MCF 10A (cell line): ENCODE data around the gene TBX6. TPM values are rescaled to one million over a fixed set of nuclear protein-coding genes. Genes with fewer than 3 reads are reported as not detected.

Source experiments
- BruUV-seq: library from RNA; stranded (reverse); fragments of 400-500 nt; replicated peaks from 2 replicates; lab custom pipeline; 2021; lab: Mats Ljungman, UMichigan
- CTCF ChIA-PET: fragments of 300-600 bp; sonication (Branson Sonifier 250); formaldehyde crosslinking; extraction: SDS; loops from one replicate; lab custom pipeline; 2021; ENCODE audit warnings: antibody characterized with exemption, inconsistent platforms; lab: Yijun Ruan, JAX
- POLR2A ChIA-PET: fragments of 300-600, 350-650 bp; sonication (Branson Sonifier 250); formaldehyde crosslinking; extraction: SDS; loops from one replicate; lab custom pipeline; 2020; ENCODE audit warnings: antibody characterized with exemption, inconsistent platforms; lab: Yijun Ruan, JAX
- DNase-seq: peaks from one replicate; pipeline ENCODE4 v3.0.0-alpha.2; 2018; ENCODE audit not compliant: unreplicated experiment
- H3K27ac Mint-ChIP-seq: one replicate; pipeline ENCODE4 v1.8.0; 2022; ENCODE audit warnings: mild to moderate bottlenecking, low read depth, mixed read lengths; ENCODE audit not compliant: unreplicated experiment
- H3K27me3 Mint-ChIP-seq: one replicate; pipeline ENCODE4 v1.8.0; 2022; ENCODE audit warnings: mixed read lengths; ENCODE audit not compliant: insufficient read depth, unreplicated experiment
- H3K36me3 Mint-ChIP-seq: one replicate; pipeline ENCODE4 v1.8.0; 2022; ENCODE audit warnings: mild to moderate bottlenecking, moderate library complexity, mixed read lengths; ENCODE audit not compliant: insufficient read depth, unreplicated experiment
- H3K4me1 Mint-ChIP-seq: one replicate; pipeline ENCODE4 v1.8.0; 2022; ENCODE audit warnings: mixed read lengths; ENCODE audit not compliant: insufficient read depth, unreplicated experiment
- H3K4me3 Mint-ChIP-seq: one replicate; pipeline ENCODE4 v1.8.0; 2022; ENCODE audit warnings: mild to moderate bottlenecking, moderate library complexity, mixed read lengths; ENCODE audit not compliant: unreplicated experiment
- H3K9me3 Mint-ChIP-seq: one replicate; pipeline ENCODE4 v1.8.0; 2022; ENCODE audit warnings: mixed read lengths; ENCODE audit not compliant: unreplicated experiment
- CTCF ChIP-seq: fragments of 200-600 bp; IDR thresholded peaks from one replicate; pipeline ENCODE4 v1.8.0; 2022; ENCODE audit warnings: antibody characterized with exemption, mild to moderate bottlenecking; ENCODE audit not compliant: unreplicated experiment
- intact Hi-C: fragments of 100-400 bp; cut with micrococcal nuclease; formaldehyde crosslinking; loops from 2 replicates; pipeline ENCODE4 v1.14.1; 2022
- total RNA-seq: library from RNA; stranded (reverse); gene quantifications from 2 replicates; pipeline ENCODE4 v1.2.3, GENCODE V29; 2022

The TBX6 gene
- total RNA-seq, 1 experiment from 2014 or later, result 0.16 TPM

DNA sequence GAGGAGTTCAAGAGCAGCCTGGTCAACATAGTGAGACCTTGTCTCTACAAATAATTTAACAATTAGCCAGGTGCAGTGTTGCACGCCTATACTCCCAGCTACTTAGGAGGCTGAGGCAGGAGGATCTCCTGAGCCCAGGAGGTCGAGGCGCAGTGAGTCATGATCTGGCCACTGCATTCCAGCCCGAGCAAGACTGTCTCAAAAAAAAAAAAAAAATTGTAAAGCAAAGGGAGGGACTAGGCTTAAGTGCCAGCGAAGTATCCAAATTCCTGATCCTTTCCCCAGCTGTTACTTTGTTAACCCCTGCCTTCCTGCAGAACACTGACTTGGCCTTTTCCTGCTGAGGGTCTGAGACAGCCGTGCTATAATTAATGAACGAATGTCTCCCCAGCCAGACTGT, 18.9 kb upstream of the TBX6 start:
- intact Hi-C loops, result no loop called here
- Mint-ChIP-seq H3K27me3 (no peaks in the 10 kb centered on the region), H3K4me1 (peaks cover 7% of the 10 kb centered on the region), H3K27ac (no peak overlapping the region), H3K36me3 (peaks cover 6% of the 10 kb centered on the region), H3K4me3 (no peak overlapping the region), H3K9me3 (no peaks in the 10 kb centered on the region)
- TF ChIP-seq CTCF, result no peak
- POLR2A ChIA-PET, result interaction anchor here (1.1 kb wide), 1 partner anchor 19 kb away, joined by 3 read pairs; the partner anchor contains the start of gene TBX6
- no peak for DNase-seq
- no TSS peak for BruUV-seq
- CTCF ChIA-PET, result interaction anchor here (1.6 kb wide), 1 partner anchor 19 kb away, joined by 4 read pairs; the partner anchor contains the start of gene TBX6

- peaks cover 12% of the 10 kb centered on the region for H3K4me1 Mint-ChIP-seq
- CTCF ChIA-PET, result interaction anchor here (0.6 kb wide), 1 partner anchor 533 kb away, joined by 6 read pairs; no protein-coding TSS in a partner anchor
- BruUV-seq, result no TSS peak
Measured at GRCh38 chr16:30108059-30108850, 16.5 kb upstream of the TBX6 start.

GRCh38 chr16:30104492-30104891, 12.8 kb upstream of the TBX6 start:
- ChIA-PET CTCF (interaction anchor here (0.6 to 2.8 kb wide), 3 partner anchors 8 to 12 kb away, joined by 3 to 16 read pairs (median 14); partner anchors contain the start of genes GDPD3 and TBX6), POLR2A (interaction anchor here (1.3 kb wide), 1 partner anchor 19 kb away, joined by 3 read pairs; the partner anchor contains the start of gene MAPK3)
- TF ChIP-seq CTCF, result no peak
- Mint-ChIP-seq H3K4me3 (no peak overlapping the region), H3K4me1 (peaks cover 6% of the 10 kb centered on the region), H3K27ac (no peak overlapping the region), H3K36me3 (no peaks in the 10 kb centered on the region), H3K27me3 (no peaks in the 10 kb centered on the region), H3K9me3 (no peaks in the 10 kb centered on the region)
- intact Hi-C loops, result no loop called here
- DNase-seq, result no peak
- BruUV-seq, result no TSS peak

More at GRCh38 chr16:30108059-30108850, 16.5 kb upstream of the TBX6 start:
- no peaks in the 10 kb centered on the region for H3K27me3 Mint-ChIP-seq
- DNase-seq, result no peak
- H3K27ac Mint-ChIP-seq, result no peak overlapping the region
- no peaks in the 10 kb centered on the region for H3K9me3 Mint-ChIP-seq
- no peak overlapping the region for H3K4me3 Mint-ChIP-seq
- no peaks in the 10 kb centered on the region for H3K36me3 Mint-ChIP-seq
- TF ChIP-seq CTCF, result no peak
- intact Hi-C loops, result no loop called here
- POLR2A ChIA-PET, result no interaction called here

DNA sequence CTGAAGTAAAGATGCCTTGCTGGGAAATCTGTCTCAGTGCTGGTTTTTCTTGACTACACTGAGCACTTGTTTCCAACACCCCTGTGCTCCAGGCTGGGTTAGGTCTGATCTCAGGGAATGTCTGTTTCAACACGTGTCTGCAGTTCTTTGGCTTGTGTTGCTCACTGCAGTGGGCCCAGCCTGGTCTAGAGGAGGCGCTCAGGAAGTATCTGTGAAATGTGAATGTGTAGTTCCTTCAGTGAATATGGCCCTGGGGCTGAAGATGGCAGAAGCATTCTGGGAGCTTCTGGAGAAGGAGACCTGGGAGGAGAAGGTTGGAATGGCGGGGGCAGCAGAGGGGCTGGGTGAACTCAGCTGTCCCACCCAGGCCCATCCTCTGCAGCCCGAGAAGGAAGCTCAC, 12.4 kb upstream of the TBX6 start:
- Mint-ChIP-seq H3K4me3 (no peak overlapping the region), H3K27ac (no peak overlapping the region), H3K36me3 (no peaks in the 10 kb centered on the region), H3K9me3 (no peaks in the 10 kb centered on the region), H3K27me3 (no peaks in the 10 kb centered on the region), H3K4me1 (peaks cover 6% of the 10 kb centered on the region)
- no peak for DNase-seq
- ChIA-PET CTCF (interaction anchor here (2.8 kb wide), 2 partner anchors 9 to 12 kb away, joined by 14 to 16 read pairs; partner anchors contain the start of genes GDPD3 and TBX6), POLR2A (no interaction called here)
- intact Hi-C loops, result no loop called here
- no peak for TF ChIP-seq CTCF
- BruUV-seq, result no TSS peak
